ENCODE measurements around the gene RBM34.

Gene RBM34

GRCh38 chr1:235152235-235152634, 8.8 kb downstream of the RBM34 start:
- DNase-seq = no peak

GRCh38 chr1:235151033-235151432, 10.0 kb downstream of the RBM34 start:
- DNase-seq = no peak

- DNase-seq = no peak
Measured at GRCh38 chr1:235149824-235150223, 11.2 kb downstream of the RBM34 start.

- no peak for DNase-seq
Measured at GRCh38 chr1:235147269-235147668, 13.8 kb downstream of the RBM34 start.

- no peak for DNase-seq
Measured at GRCh38 chr1:235145639-235146038, 15.4 kb downstream of the RBM34 start.

- DNase-seq = no peak
Measured at GRCh38 chr1:235142991-235143390, 18.1 kb downstream of the RBM34 start.

GRCh38 chr1:235139315-235139714, 21.7 kb downstream of the RBM34 start:
- no peak for DNase-seq

- no peak for DNase-seq
Measured at GRCh38 chr1:235138821-235139220, 22.2 kb downstream of the RBM34 start.

- no peak for DNase-seq
Measured at GRCh38 chr1:235136111-235136510, 24.9 kb downstream of the RBM34 start.

- DNase-seq = no peak
Measured at GRCh38 chr1:235134171-235134570, 26.9 kb downstream of the RBM34 start.

GRCh38 chr1:235133086-235133485, 28.0 kb downstream of the RBM34 start:
- no peak for DNase-seq

- DNase-seq = no peak
Measured at GRCh38 chr1:235131961-235132360, 29.1 kb downstream of the RBM34 start.

- no peak for DNase-seq
Measured at GRCh38 chr1:235130766-235131270, 30.2 kb downstream of the RBM34 start.

GRCh38 chr1:235129774-235130570, 31.1 kb downstream of the RBM34 start:
- no peak for DNase-seq

- DNase-seq = peak; percentile 97
Measured at GRCh38 chr1:235128456-235129328, 32.4 kb downstream of the RBM34 start, which contains the start of gene TOMM20. TOMM20 (minus strand) TSS chr1:235128837; CDS start chr1:235128715, 122 bp downstream.

- no peak for DNase-seq
Measured at GRCh38 chr1:235127732-235128455, 33.2 kb downstream of the RBM34 start.

GRCh38 chr1:235127203-235127602, 33.8 kb downstream of the RBM34 start:
- DNase-seq = no peak

- DNase-seq = no peak
Measured at GRCh38 chr1:235124665-235125064, 36.4 kb downstream of the RBM34 start.

GRCh38 chr1:235124111-235124510, 36.9 kb downstream of the RBM34 start:
- DNase-seq = no peak

GRCh38 chr1:235122348-235122747, 38.7 kb downstream of the RBM34 start:
- DNase-seq = no peak

- no peak for DNase-seq
Measured at GRCh38 chr1:235113183-235113917, 47.7 kb downstream of the RBM34 start.
